A673 (cell line): Measurements from ENCODE around the gene BAIAP2.

Experiments used
- EZH2 ChIP-seq: fragments of 200-600 bp; sonication (generic); IDR thresholded peaks from 2 replicates; pipeline ENCODE4 v1.6.1; 2017; ENCODE audit warnings: borderline replicate concordance, low read depth, mild to moderate bottlenecking, mixed read lengths, antibody characterized with exemption, low read length; ENCODE audit not compliant: poor library complexity, severe bottlenecking
- TF ChIP-seq, protein P1 (sequence below): fragments of 300-800, 200-600 bp; sonication (generic); conservative IDR thresholded peaks from 2 replicates; pipeline ENCODE4 v1.5.1; 2017; ENCODE audit warnings: low read depth, mild to moderate bottlenecking, antibody characterized with exemption, low read length, moderate library complexity, mixed read lengths

DNA sequence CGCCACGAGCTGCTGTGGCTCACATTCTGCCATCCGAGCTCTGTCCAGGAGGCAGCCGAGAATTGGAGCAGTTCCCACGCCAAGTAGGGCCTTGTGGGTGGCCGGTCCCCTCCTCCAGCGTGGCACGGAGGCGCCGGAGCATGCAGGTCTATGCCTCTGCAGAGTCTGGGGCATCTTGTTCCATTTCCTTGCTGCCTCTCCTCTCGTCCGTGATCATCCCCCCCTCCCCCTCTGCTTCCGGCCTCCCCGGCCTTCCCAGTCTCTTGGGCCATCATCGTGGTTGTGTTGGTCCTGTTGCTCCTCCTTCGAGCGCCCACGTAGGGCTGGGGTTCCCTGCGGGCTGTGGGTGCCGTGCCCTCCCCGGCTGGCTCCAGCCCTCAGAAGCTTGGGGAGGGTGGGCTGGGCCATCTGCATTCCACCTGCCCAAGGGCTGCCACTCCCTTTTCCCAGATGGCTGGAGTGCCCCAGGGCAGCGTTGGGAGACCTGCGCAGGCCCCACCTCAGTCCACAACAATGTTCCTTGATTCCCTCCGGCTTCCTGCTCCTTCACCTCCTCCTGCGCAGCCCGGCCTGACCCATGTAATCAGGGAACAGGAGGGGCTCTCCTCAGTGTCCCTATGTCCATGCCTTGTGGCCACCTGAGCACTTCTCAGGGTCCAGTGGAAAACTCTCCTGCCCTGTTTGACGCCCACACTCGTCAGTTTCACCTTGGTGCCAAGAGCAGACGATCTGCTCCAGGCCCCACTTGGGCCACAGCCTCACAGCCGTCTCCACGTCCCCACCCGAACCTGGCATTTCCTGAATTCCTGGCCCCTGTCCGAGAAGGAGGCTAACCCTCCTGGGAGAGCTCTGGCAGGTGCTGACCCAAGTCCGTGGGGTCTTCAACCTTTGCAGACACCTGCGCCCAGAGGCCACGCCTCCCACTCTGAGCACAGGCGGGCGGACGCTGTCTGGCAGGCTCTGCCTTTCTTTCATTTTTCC is 37.1 kb downstream of the BAIAP2 start:
- TF ChIP-seq, protein P1, sequence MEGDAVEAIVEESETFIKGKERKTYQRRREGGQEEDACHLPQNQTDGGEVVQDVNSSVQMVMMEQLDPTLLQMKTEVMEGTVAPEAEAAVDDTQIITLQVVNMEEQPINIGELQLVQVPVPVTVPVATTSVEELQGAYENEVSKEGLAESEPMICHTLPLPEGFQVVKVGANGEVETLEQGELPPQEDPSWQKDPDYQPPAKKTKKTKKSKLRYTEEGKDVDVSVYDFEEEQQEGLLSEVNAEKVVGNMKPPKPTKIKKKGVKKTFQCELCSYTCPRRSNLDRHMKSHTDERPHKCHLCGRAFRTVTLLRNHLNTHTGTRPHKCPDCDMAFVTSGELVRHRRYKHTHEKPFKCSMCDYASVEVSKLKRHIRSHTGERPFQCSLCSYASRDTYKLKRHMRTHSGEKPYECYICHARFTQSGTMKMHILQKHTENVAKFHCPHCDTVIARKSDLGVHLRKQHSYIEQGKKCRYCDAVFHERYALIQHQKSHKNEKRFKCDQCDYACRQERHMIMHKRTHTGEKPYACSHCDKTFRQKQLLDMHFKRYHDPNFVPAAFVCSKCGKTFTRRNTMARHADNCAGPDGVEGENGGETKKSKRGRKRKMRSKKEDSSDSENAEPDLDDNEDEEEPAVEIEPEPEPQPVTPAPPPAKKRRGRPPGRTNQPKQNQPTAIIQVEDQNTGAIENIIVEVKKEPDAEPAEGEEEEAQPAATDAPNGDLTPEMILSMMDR = no peak
- no peak for TF ChIP-seq EZH2
